HepG2 (cell line): ENCODE data around the gene TRIO.

ENCODE experiments used
- CREB1 ChIP-seq, 2 experiments: fragments of 450-650 bp in 1 of 2; IDR thresholded peaks; 2 replicates each; pipeline ENCODE4 v1.6.1; 2016 to 2017; ENCODE audit warnings: control low read depth in 1 of 2, mild to moderate bottlenecking in 1 of 2, missing compliant biosample characterization in 1 of 2, missing genetic modification characterization in 1 of 2
- CTCF ChIP-seq: sonication (generic); formaldehyde crosslinking; IDR thresholded peaks from 2 replicates; pipeline ENCODE4 v1.5.0; 2020; ENCODE audit warnings: mild to moderate bottlenecking, missing genetic modification reagents, moderate library complexity
- EEA1 ChIP-seq: sonication (generic); formaldehyde crosslinking; IDR thresholded peaks from 2 replicates; pipeline ENCODE4 v1.5.1; 2020; ENCODE audit warnings: mild to moderate bottlenecking, missing genetic modification reagents, borderline replicate concordance
- FOXA1 ChIP-seq, 2 experiments: fragments of 450-650 bp in 1 of 2; sonication (generic) in 1 of 2; formaldehyde crosslinking in 1 of 2; IDR thresholded peaks; 2 replicates each; pipeline versions ENCODE4 v1.4.0 to v1.6.1; 2016 to 2020; ENCODE audit warnings: missing genetic modification reagents in 1 of 2
- RAD21 ChIP-seq: fragments of 450-650 bp; formaldehyde crosslinking; IDR thresholded peaks from 2 replicates; pipeline ENCODE4 v1.5.0; 2020; ENCODE audit warnings: mild to moderate bottlenecking
- SRSF9 ChIP-seq: fragments of 200-400 bp; formaldehyde crosslinking; IDR thresholded peaks from 2 replicates; pipeline ENCODE4 v1.6.1; 2018; ENCODE audit warnings: borderline replicate concordance, mild to moderate bottlenecking, low read depth, low read length; ENCODE audit not compliant: insufficient read depth, poor library complexity, severe bottlenecking
- TCF7 ChIP-seq: sonication (generic); IDR thresholded peaks from 2 replicates; pipeline ENCODE4 v1.6.1; 2016; ENCODE audit warnings: antibody characterized with exemption, low read depth
- ZBTB8A ChIP-seq: sonication (generic); formaldehyde crosslinking; IDR thresholded peaks from 2 replicates; pipeline ENCODE4 v1.4.0; 2020; ENCODE audit warnings: mild to moderate bottlenecking, low read depth, missing genetic modification reagents, borderline replicate concordance
- ZFX ChIP-seq: sonication (generic); formaldehyde crosslinking; IDR thresholded peaks from 2 replicates; pipeline ENCODE4 v1.4.0; 2020; ENCODE audit warnings: mild to moderate bottlenecking, low read depth, missing genetic modification reagents, moderate library complexity
- ZNF329 ChIP-seq: sonication (generic); formaldehyde crosslinking; IDR thresholded peaks from 2 replicates; pipeline ENCODE4 v1.9.0; 2021; ENCODE audit warnings: low read depth, mild to moderate bottlenecking, missing genetic modification reagents

GRCh38 chr5:14366763-14367162 lies 223.6 kb downstream of the TRIO start:
- TF ChIP-seq ZBTB8A (CRISPR knock-in tag) (no peak), CTCF (CRISPR knock-in tag) (no peak), TCF7 (no peak), FOXA1 (IDR thresholded peaks at IDR 0.05) (no peak), FOXA1 (CRISPR knock-in tag; IDR thresholded peaks at IDR 0.05) (no peak), RAD21 (CRISPR knock-in tag) (no peak), CREB1 (IDR thresholded peaks at IDR 0.05) (no peak), CREB1 (CRISPR knock-in tag; IDR thresholded peaks at IDR 0.05) (no peak), EEA1 (no peak), ZFX (CRISPR knock-in tag) (no peak), SRSF9 (no peak), ZNF329 (CRISPR knock-in tag) (no peak)
